HepG2 (cell line): ENCODE results near the gene TCAF1. TPM values are rescaled to one million over a fixed set of nuclear protein-coding genes. Genes with fewer than 3 reads are reported as not detected.
A peak's percentile ranks its signal among the peaks of the same experiment; 100 is the strongest.

Experiments used
- ARID2 ChIP-seq: sonication (generic); formaldehyde crosslinking; IDR thresholded peaks from 2 replicates; pipeline ENCODE4 v1.8.1; 2022; ENCODE audit warnings: mild to moderate bottlenecking, missing genetic modification reagents, borderline replicate concordance
- BORCS8-MEF2B ChIP-seq: sonication (generic); formaldehyde crosslinking; IDR thresholded peaks from 2 replicates; pipeline ENCODE4 v1.8.0; 2022; ENCODE audit warnings: mild to moderate bottlenecking, missing genetic modification reagents
- MXD1 ChIP-seq: sonication (generic); formaldehyde crosslinking; IDR thresholded peaks from 2 replicates; pipeline ENCODE4 v1.4.0; 2020; ENCODE audit warnings: mild to moderate bottlenecking, missing genetic modification reagents
- NCOR1 ChIP-seq: fragments of 200-600 bp; sonication (generic); IDR thresholded peaks from 2 replicates; pipeline ENCODE4 v1.7.0; 2017; ENCODE audit warnings: antibody characterized with exemption, low read length, borderline replicate concordance
- PAF1 ChIP-seq: IDR thresholded peaks from 2 replicates; pipeline ENCODE4 v1.6.1; 2016; ENCODE audit warnings: missing genetic modification reagents, missing compliant biosample characterization
- REST ChIP-seq, 2 experiments: IDR thresholded peaks; 2 replicates each; pipeline ENCODE4 v1.6.1; 2011 to 2012; ENCODE audit warnings: low read length in 2 of 2, borderline replicate concordance in 1 of 2, low read depth in 1 of 2, mild to moderate bottlenecking in 1 of 2, moderate library complexity in 1 of 2
- RNF219 ChIP-seq: sonication (generic); formaldehyde crosslinking; IDR thresholded peaks from 2 replicates; pipeline ENCODE4 v1.5.0; 2020; ENCODE audit warnings: mild to moderate bottlenecking, missing genetic modification reagents
- ZBTB26 ChIP-seq: IDR thresholded peaks from 2 replicates; pipeline ENCODE4 v1.6.1; 2016; ENCODE audit warnings: missing compliant biosample characterization, missing genetic modification reagents, borderline replicate concordance
- ZMAT5 ChIP-seq: sonication (generic); formaldehyde crosslinking; IDR thresholded peaks from 2 replicates; pipeline ENCODE4 v1.5.0; 2020; ENCODE audit warnings: mild to moderate bottlenecking, low read depth, missing genetic modification reagents, borderline replicate concordance
- ZNF33B ChIP-seq: sonication (generic); formaldehyde crosslinking; IDR thresholded peaks from 2 replicates; pipeline ENCODE4 v1.5.1; 2020; ENCODE audit warnings: mild to moderate bottlenecking, missing genetic modification reagents
- ZNF609 ChIP-seq: sonication (generic); formaldehyde crosslinking; IDR thresholded peaks from 2 replicates; pipeline ENCODE4 v1.4.0; 2020; ENCODE audit warnings: mild to moderate bottlenecking, missing genetic modification reagents, borderline replicate concordance
- ZNF674 ChIP-seq: sonication (generic); formaldehyde crosslinking; IDR thresholded peaks from 2 replicates; pipeline ENCODE4 v1.5.0; 2020; ENCODE audit warnings: low read depth, mild to moderate bottlenecking, missing genetic modification reagents
- ZNF713 ChIP-seq: sonication (generic); formaldehyde crosslinking; IDR thresholded peaks from 2 replicates; pipeline ENCODE4 v1.4.0; 2020; ENCODE audit warnings: mild to moderate bottlenecking, missing genetic modification reagents
- ZNF839 ChIP-seq: sonication (generic); formaldehyde crosslinking; IDR thresholded peaks from 2 replicates; pipeline ENCODE4 v1.4.0; 2020; ENCODE audit warnings: missing genetic modification reagents, mild to moderate bottlenecking, borderline replicate concordance
- ZSCAN20 ChIP-seq: sonication (generic); formaldehyde crosslinking; IDR thresholded peaks from 2 replicates; pipeline ENCODE4 v1.4.0; 2020; ENCODE audit warnings: missing genetic modification reagents, mild to moderate bottlenecking, borderline replicate concordance
- polyA plus RNA-seq, 8 experiments: library from polyadenylated mRNA; depleted of rRNA in 3 of 8; stranded (reverse) in 7 of 8; unstranded in 1 of 8; fragments of >200 nt; fragmentation: Illumina TruSeq in 4 of 8; extraction: Trizol in 4 of 8; gene quantifications; 2 replicates each; pipeline versions ENCODE4 v1.2.1 to v1.2.3, GENCODE V29; 2011 to 2016; ENCODE audit warnings: low read depth in 4 of 8, missing spikeins in 1 of 8, mixed read lengths in 1 of 8; ENCODE audit not compliant: insufficient read depth in 1 of 8
- total RNA-seq, 5 experiments: library from RNA; depleted of rRNA; stranded (reverse); fragments of >200 nt; fragmentation: Illumina TruSeq; extraction: Trizol; gene quantifications; 2 replicates each; pipeline ENCODE4 v1.2.3, GENCODE V29; 2016; ENCODE audit warnings: low read depth in 1 of 5

The TCAF1 gene
- total and polyA plus RNA-seq, 2 of the 13 experiments (the other 11 are each of a cell fraction or from before 2014, with no cell fraction given) = 36.2 to 101 TPM

- peak; percentile 77; the same call in 1 of the 2 replicates for TF ChIP-seq ZNF609 (CRISPR knock-in tag)
- TF ChIP-seq BORCS8-MEF2B (CRISPR knock-in tag) = 0 out of 2 replicates have a peak, but pooled peaks have one; percentile 24
- peak in 1 of 2 experiments; percentile 61; a peak in 1 of 4 replicates for TF ChIP-seq REST (IDR thresholded peaks at IDR 0.05; ENCODE audit: borderline replicate concordance in 1 of 2, low read depth in 1 of 2, low read length in 2 of 2)
- TF ChIP-seq MXD1 (CRISPR knock-in tag) = no peak
- TF ChIP-seq NCOR1 = peak; percentile 37; the same call in 1 of the 2 replicates
- TF ChIP-seq ZNF839 (CRISPR knock-in tag) = no peak
- TF ChIP-seq ZBTB26 (CRISPR knock-in tag) = no peak; the same call in 1 of the 2 replicates
- no peak for TF ChIP-seq ZSCAN20 (CRISPR knock-in tag)
- no peak for TF ChIP-seq RNF219 (CRISPR knock-in tag)
- no peak for TF ChIP-seq ZMAT5
- TF ChIP-seq ZNF33B (CRISPR knock-in tag) = no peak
- TF ChIP-seq ZNF674 (CRISPR knock-in tag) = no peak
- TF ChIP-seq ARID2 = no peak
- TF ChIP-seq ZNF713 (CRISPR knock-in tag) = no peak
- no peak for TF ChIP-seq PAF1 (CRISPR knock-in tag)
Observed at GRCh38 chr7:143900230-143900766, 1.7 kb downstream of the TCAF1 start (continued).
